Keratinocyte (primary cell): ENCODE measurements around the gene ARHGAP10.

Source experiments
- EZH2 ChIP-seq: IDR thresholded peaks from one replicate; pipeline ENCODE4 v1.6.1; 2012; ENCODE audit warnings: inconsistent platforms, mild to moderate bottlenecking, low read length, moderate library complexity
- TF ChIP-seq, protein P1 (sequence below), 3 experiments: IDR thresholded peaks in 1 of 3; conservative IDR thresholded peaks in 1 of 3; optimal IDR thresholded peaks in 1 of 3; 2 replicates in 2 of 3; 3 replicates in 1 of 3; pipeline versions ENCODE3 to v1.5.1; 2011; ENCODE audit warnings: low read length in 3 of 3, mild to moderate bottlenecking in 3 of 3, moderate library complexity in 2 of 3, control low read depth in 1 of 3, inconsistent platforms in 1 of 3; ENCODE audit not compliant: insufficient read depth in 2 of 3; ENCODE audit errors: extremely low read depth in 1 of 3

- TF ChIP-seq, protein P1, sequence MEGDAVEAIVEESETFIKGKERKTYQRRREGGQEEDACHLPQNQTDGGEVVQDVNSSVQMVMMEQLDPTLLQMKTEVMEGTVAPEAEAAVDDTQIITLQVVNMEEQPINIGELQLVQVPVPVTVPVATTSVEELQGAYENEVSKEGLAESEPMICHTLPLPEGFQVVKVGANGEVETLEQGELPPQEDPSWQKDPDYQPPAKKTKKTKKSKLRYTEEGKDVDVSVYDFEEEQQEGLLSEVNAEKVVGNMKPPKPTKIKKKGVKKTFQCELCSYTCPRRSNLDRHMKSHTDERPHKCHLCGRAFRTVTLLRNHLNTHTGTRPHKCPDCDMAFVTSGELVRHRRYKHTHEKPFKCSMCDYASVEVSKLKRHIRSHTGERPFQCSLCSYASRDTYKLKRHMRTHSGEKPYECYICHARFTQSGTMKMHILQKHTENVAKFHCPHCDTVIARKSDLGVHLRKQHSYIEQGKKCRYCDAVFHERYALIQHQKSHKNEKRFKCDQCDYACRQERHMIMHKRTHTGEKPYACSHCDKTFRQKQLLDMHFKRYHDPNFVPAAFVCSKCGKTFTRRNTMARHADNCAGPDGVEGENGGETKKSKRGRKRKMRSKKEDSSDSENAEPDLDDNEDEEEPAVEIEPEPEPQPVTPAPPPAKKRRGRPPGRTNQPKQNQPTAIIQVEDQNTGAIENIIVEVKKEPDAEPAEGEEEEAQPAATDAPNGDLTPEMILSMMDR (optimal IDR thresholded peaks at IDR 0.05 in 1 of 3, IDR thresholded peaks at IDR 0.05 in 1 of 3, conservative IDR thresholded peaks at IDR 0.05 in 1 of 3; ENCODE audit: extremely low read depth in 1 of 3, insufficient read depth in 2 of 3, low read length in 3 of 3): no peak
- no peak for TF ChIP-seq EZH2
Measured at GRCh38 chr4:148074462-148074861, 342.6 kb downstream of the ARHGAP10 start.
